Gastroesophageal sphincter (tissue), 3 donors: ENCODE measurements around the gene KNL1.

Experiments
- CTCF ChIP-seq, 4 experiments: fragments of 200-600 bp in 2 of 4; fragments of 450-650 bp in 2 of 4; sonication (generic) in 1 of 4; IDR thresholded peaks; one replicate each; pipeline ENCODE4 v1.5.1; 2017 to 2019; ENCODE audit warnings: antibody characterized with exemption in 4 of 4, mild to moderate bottlenecking in 2 of 4, moderate library complexity in 2 of 4
- EP300 ChIP-seq: sonication (generic); formaldehyde crosslinking; IDR thresholded peaks from one replicate; pipeline ENCODE4 v1.6.1; 2017; ENCODE audit warnings: antibody characterized with exemption, mild to moderate bottlenecking
- POLR2A ChIP-seq, 2 donors: fragments of 450-650 bp; IDR thresholded peaks; one replicate each; pipeline ENCODE4 v1.6.1; 2017; ENCODE audit warnings: antibody characterized with exemption in 2 of 2, mild to moderate bottlenecking in 2 of 2, moderate library complexity in 1 of 2
- POLR2AphosphoS5 ChIP-seq: sonication (generic); formaldehyde crosslinking; IDR thresholded peaks from one replicate; pipeline ENCODE4 v1.6.1; 2017; ENCODE audit warnings: antibody characterized with exemption

- TF ChIP-seq POLR2AphosphoS5, result no peak
- TF ChIP-seq POLR2A (IDR thresholded peaks at IDR 0.05), result no peak
- no peak for TF ChIP-seq CTCF (IDR thresholded peaks at IDR 0.05)
- no peak for TF ChIP-seq EP300
These were observed 70.9 kb downstream of the KNL1 start for GRCh38 chr15:40664909-40665308.
